Neuronal stem cell (in vitro differentiated cells): ENCODE results near the gene XYLT2.

Experiments
- DNase-seq: peaks from one replicate; pipeline ENCODE4 v3.0.0-alpha.2; 2013; ENCODE audit warnings: low spot score
- H2AFZ ChIP-seq: one replicate; pipeline ENCODE4 v1.6.1; 2013; ENCODE audit warnings: mild to moderate bottlenecking, low read length, inconsistent platforms
- H2AK5ac ChIP-seq: 2 replicates; pipeline ENCODE4 v1.6.1; 2013; ENCODE audit warnings: low read depth, mild to moderate bottlenecking, inconsistent platforms, low read length, moderate library complexity, mixed read lengths
- H2BK120ac ChIP-seq: 2 replicates; pipeline ENCODE4 v1.6.1; 2013; ENCODE audit warnings: low read depth, mild to moderate bottlenecking, inconsistent platforms, low read length, moderate library complexity, mixed read lengths
- H2BK12ac ChIP-seq: one replicate; pipeline ENCODE4 v1.6.1; 2013; ENCODE audit warnings: low read length, inconsistent platforms
- H2BK15ac ChIP-seq: 2 replicates; pipeline ENCODE4 v1.6.1; 2013; ENCODE audit warnings: mild to moderate bottlenecking, low read length, inconsistent platforms, mixed read lengths
- H2BK5ac ChIP-seq: one replicate; pipeline ENCODE4 v1.6.1; 2013; ENCODE audit warnings: inconsistent platforms, mild to moderate bottlenecking, low read length, moderate library complexity
- H3K14ac ChIP-seq: one replicate; pipeline ENCODE4 v1.6.1; 2013; ENCODE audit warnings: low read length, inconsistent platforms
- H3K18ac ChIP-seq: 2 replicates; pipeline ENCODE4 v1.6.1; 2013; ENCODE audit warnings: low read length, inconsistent platforms
- H3K23ac ChIP-seq: 2 replicates; pipeline ENCODE4 v1.6.1; 2013; ENCODE audit warnings: low read depth, mild to moderate bottlenecking, mixed read lengths, low read length, inconsistent platforms; ENCODE audit not compliant: poor library complexity
- H3K27ac ChIP-seq: replicated peaks from 3 replicates; pipeline ENCODE4 v1.5.1; 2013; ENCODE audit warnings: low read length, inconsistent platforms
- H3K27me3 ChIP-seq, 3 experiments: 2 replicates each; pipeline ENCODE4 v1.6.1; 2013; ENCODE audit warnings: low read length in 3 of 3, mild to moderate bottlenecking in 2 of 3, inconsistent platforms in 1 of 3, low read depth in 1 of 3, mixed read lengths in 1 of 3, moderate library complexity in 1 of 3; ENCODE audit not compliant: control insufficient read depth in 3 of 3, insufficient read depth in 3 of 3
- H3K36me3 ChIP-seq, 2 donors: replicated peaks in 1 of 2; 2 replicates each; pipeline ENCODE4 v1.6.1; 2013; ENCODE audit warnings: low read length in 2 of 2; ENCODE audit not compliant: control insufficient read depth in 2 of 2, insufficient read depth in 2 of 2
- H3K4ac ChIP-seq: 2 replicates; pipeline ENCODE4 v1.6.1; 2013; ENCODE audit warnings: inconsistent platforms, mild to moderate bottlenecking, low read length, moderate library complexity
- H3K4me1 ChIP-seq, 2 donors: 1 replicate in 1 of 2; 2 replicates in 1 of 2; pipeline ENCODE4 v1.6.1; 2013; ENCODE audit warnings: low read length in 2 of 2, low read depth in 1 of 2; ENCODE audit not compliant: control insufficient read depth in 2 of 2, insufficient read depth in 1 of 2
- H3K4me2 ChIP-seq: one replicate; pipeline ENCODE4 v1.6.1; 2013; ENCODE audit warnings: mild to moderate bottlenecking, low read length, inconsistent platforms; ENCODE audit not compliant: insufficient read depth, poor library complexity, severe bottlenecking
- H3K4me3 ChIP-seq, 2 donors: 2 replicates each; pipeline ENCODE4 v1.5.1; 2013; ENCODE audit warnings: low read length in 2 of 2, mild to moderate bottlenecking in 2 of 2, inconsistent platforms in 1 of 2, moderate library complexity in 1 of 2
- H3K79me1 ChIP-seq: one replicate; pipeline ENCODE4 v1.6.1; 2013; ENCODE audit warnings: low read depth, mild to moderate bottlenecking, inconsistent platforms, low read length, moderate library complexity
- H3K9ac ChIP-seq: one replicate; pipeline ENCODE4 v1.6.1; 2013; ENCODE audit warnings: mild to moderate bottlenecking, low read depth, low read length, inconsistent platforms; ENCODE audit not compliant: poor library complexity
- H3K9me3 ChIP-seq, 2 donors: replicated peaks in 1 of 2; 2 replicates each; pipeline versions ENCODE3 to v1.6.1; 2013; ENCODE audit warnings: low read length in 2 of 2, mild to moderate bottlenecking in 2 of 2, inconsistent platforms in 1 of 2, low read depth in 1 of 2, mixed read lengths in 1 of 2, moderate library complexity in 1 of 2; ENCODE audit not compliant: control insufficient read depth in 2 of 2, insufficient read depth in 1 of 2
- H4K8ac ChIP-seq: one replicate; pipeline ENCODE4 v1.6.1; 2013; ENCODE audit warnings: low read depth, mild to moderate bottlenecking, inconsistent platforms, low read length, moderate library complexity
- H4K91ac ChIP-seq: one replicate; pipeline ENCODE4 v1.6.1; 2013; ENCODE audit warnings: low read length, low read depth, mild to moderate bottlenecking, inconsistent platforms; ENCODE audit not compliant: poor library complexity
- WGBS, 2 donors: extraction: QIAGEN DNeasy Blood & Tissue Kit; methylation state at CpG; one replicate each; pipeline ENCODE4 v1.1.7; 2013; ENCODE audit warnings: missing lambda C conversion rate in 2 of 2, mixed read lengths in 1 of 2; ENCODE audit not compliant: insufficient read length in 2 of 2, insufficient replicate concordance in 1 of 2; ENCODE audit errors: extremely low coverage in 2 of 2; 5-methylcytosine and 5-hydroxymethylcytosine counted together

XYLT2 gene

DNA sequence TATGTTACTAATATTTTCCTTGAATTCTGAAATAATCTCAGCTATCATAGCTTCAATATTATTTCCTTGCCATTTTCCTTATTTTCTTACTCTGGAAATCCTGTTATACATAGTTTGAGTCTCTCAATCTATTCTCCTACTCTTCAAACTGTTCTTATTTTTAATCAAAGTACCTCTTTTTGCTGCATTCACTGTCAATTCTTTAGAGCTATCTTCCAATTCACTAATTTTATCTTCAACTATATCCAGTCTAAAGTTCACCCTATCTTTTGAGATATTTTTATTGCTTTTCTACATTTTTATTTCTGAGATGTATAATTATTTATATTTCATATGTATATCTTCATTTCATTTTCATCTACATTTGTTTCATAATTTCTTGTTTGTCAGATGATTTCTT, 7.3 kb upstream of the XYLT2 start:
- DNase-seq = no peak
- no peak overlapping the region for H3K4me3 ChIP-seq
- no peak overlapping the region for H2BK15ac ChIP-seq
- H2BK12ac ChIP-seq = no peak overlapping the region
- no peak overlapping the region for H3K14ac ChIP-seq
- H3K4me2 ChIP-seq = no peak overlapping the region
- no peak overlapping the region for H3K23ac ChIP-seq
- no peak overlapping the region for H4K8ac ChIP-seq
- H2BK120ac ChIP-seq = no peak overlapping the region
- peaks cover 0 to 5% (median 0%) of the 10 kb centered on the region in 3 experiments for H3K27me3 ChIP-seq
- H3K9ac ChIP-seq = no peak overlapping the region
- H3K18ac ChIP-seq = no peak overlapping the region
- no peaks in the 10 kb centered on the region for H3K79me1 ChIP-seq
- H3K36me3 ChIP-seq = no peaks in the 10 kb centered on the region
- H3K27ac ChIP-seq = no peak overlapping the region
- H3K4ac ChIP-seq = no peak overlapping the region
- H4K91ac ChIP-seq = no peak overlapping the region
- H3K9me3 ChIP-seq = peaks cover 5 to 13% of the 10 kb centered on the region in 2 donors
- no peaks in the 10 kb centered on the region for H3K4me1 ChIP-seq
- H2AK5ac ChIP-seq = no peak overlapping the region
- H2AFZ ChIP-seq = no peak overlapping the region
- H2BK5ac ChIP-seq = no peak overlapping the region

DNA sequence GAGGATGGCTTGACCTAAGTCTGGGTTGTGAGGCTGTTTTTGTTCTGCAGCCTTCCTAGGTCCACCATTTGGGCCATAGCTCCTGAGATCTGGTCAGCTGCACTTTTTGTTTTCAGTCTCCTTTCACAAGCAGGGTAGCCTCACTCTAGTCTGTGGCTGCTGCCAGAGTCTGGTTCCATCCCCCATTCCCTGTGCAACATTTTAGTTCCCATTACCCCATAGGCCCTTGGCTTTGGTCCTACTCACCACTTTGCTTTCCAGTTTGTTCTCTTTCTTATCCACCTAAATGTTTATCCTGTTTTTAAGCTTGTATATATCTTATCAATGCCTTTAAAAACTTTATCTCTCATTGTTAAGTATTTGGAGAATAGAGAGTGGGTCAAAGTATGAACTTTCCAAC, 6.5 kb upstream of the XYLT2 start:
- no peaks in the 10 kb centered on the region for H3K79me1 ChIP-seq
- H2BK120ac ChIP-seq = no peak overlapping the region
- no peak overlapping the region for H2BK12ac ChIP-seq
- H2AK5ac ChIP-seq = no peak overlapping the region
- no peak overlapping the region for H3K23ac ChIP-seq
- no peak overlapping the region for H3K4ac ChIP-seq
- no peak for DNase-seq
- no peak overlapping the region for H3K14ac ChIP-seq
- no peak overlapping the region for H3K4me2 ChIP-seq
- H3K9me3 ChIP-seq = peaks cover 5 to 13% of the 10 kb centered on the region in 2 donors
- no peak overlapping the region for H2BK5ac ChIP-seq
- no peak overlapping the region for H4K91ac ChIP-seq
- no peak overlapping the region for H2BK15ac ChIP-seq
- H3K4me1 ChIP-seq = no peaks in the 10 kb centered on the region
- H3K9ac ChIP-seq = no peak overlapping the region
- no peak overlapping the region for H2AFZ ChIP-seq
- H3K36me3 ChIP-seq = no peaks in the 10 kb centered on the region
- no peak overlapping the region for H3K4me3 ChIP-seq
- no peak overlapping the region for H3K27ac ChIP-seq
- no peak overlapping the region for H4K8ac ChIP-seq
- H3K27me3 ChIP-seq = peaks cover 0 to 5% (median 0%) of the 10 kb centered on the region in 3 experiments
- H3K18ac ChIP-seq = no peak overlapping the region

DNA sequence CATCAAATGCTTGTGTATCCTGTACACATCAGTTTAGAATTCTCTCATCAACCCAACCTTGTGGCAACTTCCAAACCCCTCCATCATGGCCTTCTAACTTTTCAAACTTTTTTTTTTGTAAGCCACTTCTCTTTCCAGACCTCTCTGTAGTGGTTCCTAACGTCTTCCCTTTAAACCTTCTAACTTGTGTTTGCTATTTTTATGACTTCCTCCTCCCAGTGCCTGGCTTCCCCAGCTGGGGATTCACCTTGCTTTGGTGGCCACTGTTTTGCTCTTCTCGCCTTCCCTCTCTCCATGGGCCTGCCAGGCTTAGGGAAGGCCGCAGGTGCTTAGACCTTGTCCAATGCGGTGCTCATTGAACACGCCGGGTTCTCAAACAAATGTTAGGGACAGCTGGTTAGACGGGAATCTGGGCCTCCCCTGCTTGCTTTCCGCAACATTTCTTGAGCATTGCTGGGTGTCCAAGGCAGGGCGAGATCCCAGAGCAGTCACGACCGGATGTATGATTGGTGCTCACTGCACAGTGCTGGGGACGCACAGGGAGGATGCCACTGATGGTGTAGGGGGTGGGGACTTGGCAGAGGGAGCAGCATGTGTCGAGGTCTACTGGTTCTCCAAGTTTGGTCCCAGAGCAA, 1.1 kb upstream of the XYLT2 start:
- Histone ChIP-seq H3K27ac (no peak overlapping the region), H3K18ac (no peak overlapping the region), H3K36me3 (peaks cover 0 to 2% of the 10 kb centered on the region in 2 donors), H3K27me3 (peaks cover 0 to 18% (median 8%) of the 10 kb centered on the region in 3 experiments), H3K4me3 (peak overlapping the region in 1 of 2 donors; percentile 15), H3K9me3 (peaks cover 0 to 2% of the 10 kb centered on the region in 2 donors), H2AFZ (peak overlapping the region; percentile 99), H2BK120ac (no peak overlapping the region), H3K14ac (no peak overlapping the region), H2BK5ac (no peak overlapping the region), H4K8ac (no peak overlapping the region), H3K4me2 (no peak overlapping the region), H2BK15ac (peak overlapping the region; percentile 86), H2BK12ac (no peak overlapping the region), H3K79me1 (peaks cover 9% of the 10 kb centered on the region), H2AK5ac (peak overlapping the region; percentile 23), H3K23ac (peak overlapping the region; percentile 1), H3K9ac (no peak overlapping the region), H4K91ac (no peak overlapping the region), H3K4me1 (peaks cover 15 to 21% of the 10 kb centered on the region in 2 donors), H3K4ac (no peak overlapping the region)
- DNase-seq = no peak
- WGBS, 2 donors = no CpG with 5 or more reads among the region's 13 CpGs

DNA sequence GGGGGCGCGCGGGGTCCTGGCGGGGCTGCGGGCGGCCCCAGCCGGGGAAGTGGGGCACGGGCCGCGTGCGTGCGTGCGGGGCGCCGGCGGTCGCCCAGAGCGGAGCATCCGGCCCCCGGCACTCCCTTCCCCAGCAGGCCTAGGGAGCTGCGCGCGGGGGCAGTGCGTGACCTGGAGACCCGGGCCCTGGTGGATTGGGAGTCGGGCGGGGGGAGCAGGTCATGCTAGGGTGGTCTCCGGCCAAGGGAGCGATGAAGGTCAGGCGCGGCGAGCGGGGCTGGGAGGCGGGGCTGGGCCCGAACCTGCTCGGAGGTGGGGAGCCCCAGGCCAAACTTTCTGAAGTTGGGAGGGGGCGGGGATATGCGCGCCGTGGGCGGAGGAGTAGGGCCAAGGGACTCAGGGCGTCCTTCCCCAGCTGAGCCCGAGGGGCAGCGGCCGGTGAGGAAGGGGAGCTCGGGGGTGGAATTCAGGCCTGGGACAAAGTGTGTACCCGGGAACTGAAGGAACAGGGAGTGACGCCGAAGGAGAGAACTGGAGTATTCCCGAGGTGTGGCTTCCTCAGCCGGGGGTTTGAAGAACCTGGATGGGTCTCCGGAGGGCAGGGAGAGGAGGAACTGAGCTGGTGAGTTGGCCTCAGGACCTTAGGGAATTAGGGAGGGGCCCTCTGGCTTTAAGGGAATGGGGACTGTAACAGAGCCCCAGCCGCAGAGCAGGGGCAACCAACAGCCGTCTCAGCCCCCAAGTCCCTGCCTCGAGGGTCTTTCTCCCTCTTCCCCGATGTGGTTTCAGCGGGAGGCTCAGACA, 589 bp downstream of the XYLT2 start:
- peak overlapping the region; percentile 98 for H3K23ac ChIP-seq
- H3K36me3 ChIP-seq = peaks cover 2% of the 10 kb centered on the region in 2 donors
- no CpG with 5 or more reads among the region's 57 CpGs for WGBS, 2 donors
- H3K4ac ChIP-seq = peak overlapping the region; percentile 96
- H2BK12ac ChIP-seq = peak overlapping the region; percentile 96
- peak overlapping the region; percentile 50 for H2BK15ac ChIP-seq
- peak overlapping the region; percentile 92 for H3K4me2 ChIP-seq
- H3K9ac ChIP-seq = peak overlapping the region; percentile 96
- peak overlapping the region; percentile 98 to 99 for H3K4me3 ChIP-seq
- peak overlapping the region; percentile 88 for H2AK5ac ChIP-seq
- peak overlapping the region; percentile 99 for H3K18ac ChIP-seq
- H3K27ac ChIP-seq = peak overlapping the region; percentile 71
- peaks cover 0 to 2% of the 10 kb centered on the region in 2 donors for H3K9me3 ChIP-seq
- no peak overlapping the region for H4K91ac ChIP-seq
- H2AFZ ChIP-seq = peak overlapping the region; percentile 99
- no peak for DNase-seq
- H3K4me1 ChIP-seq = peaks cover 15 to 21% of the 10 kb centered on the region in 2 donors
- H3K14ac ChIP-seq = peak overlapping the region; percentile 98
- peak overlapping the region; percentile 88 for H2BK5ac ChIP-seq
- peak overlapping the region; percentile 51 for H2BK120ac ChIP-seq
- no peak overlapping the region for H4K8ac ChIP-seq
- peaks cover 0 to 18% (median 8%) of the 10 kb centered on the region in 3 experiments for H3K27me3 ChIP-seq
- peaks cover 10% of the 10 kb centered on the region for H3K79me1 ChIP-seq
